ENCODE data around the gene IPO5.

DNA sequence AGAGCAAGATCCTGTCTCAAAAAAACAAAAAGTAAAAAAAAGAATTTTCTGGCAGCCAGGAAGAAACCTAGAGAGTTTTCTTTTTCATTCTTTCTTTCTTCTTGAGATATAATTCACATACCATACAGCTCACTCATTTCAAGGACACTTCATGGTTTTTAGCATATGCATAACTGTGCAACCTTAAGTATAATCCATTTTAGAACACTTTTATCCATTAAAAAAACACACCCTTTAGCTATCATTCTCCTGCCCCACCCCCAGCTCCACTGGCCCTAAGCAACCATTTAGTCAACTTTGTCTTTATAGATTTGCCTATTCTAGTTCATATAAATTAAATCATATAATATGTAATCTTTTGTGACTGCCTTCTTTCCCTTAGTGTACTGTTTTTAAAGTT lies 8.1 kb upstream of the IPO5 start:
- TF ChIP-seq POLR2A (IDR thresholded peaks at IDR 0.05; ENCODE audit: low read depth, low read length) (no peak), POLR2AphosphoS5 (IDR thresholded peaks at IDR 0.05; ENCODE audit: low read depth, low read length) (no peak), TAF1 (IDR thresholded peaks at IDR 0.05; ENCODE audit: low read depth, low read length) (no peak), PAX5 (IDR thresholded peaks at IDR 0.05; ENCODE audit: insufficient read depth, low read length, severe bottlenecking) (no peak)
